ENCODE measurements around the gene KLF12.

The KLF12 gene

GRCh38 chr13:74173822-74174221, 39.6 kb upstream of the KLF12 start:
- no peaks in the 10 kb centered on the region for H3K9me2 ChIP-seq (ENCODE audit: low read depth, low read length)
- no peak for TF ChIP-seq EZH2 (IDR thresholded peaks at IDR 0.05; ENCODE audit: borderline replicate concordance, low read length)
- TF ChIP-seq CTCF (IDR thresholded peaks at IDR 0.05; ENCODE audit: low read length) = no peak
- H3K27ac ChIP-seq (ENCODE audit: low read depth, low read length, poor library complexity, severe bottlenecking) = no peak overlapping the region
- no peaks in the 10 kb centered on the region for H4K20me1 ChIP-seq (ENCODE audit: insufficient read depth, low read length)
- no peak overlapping the region for H3K9ac ChIP-seq (ENCODE audit: low read length)
- no peaks in the 10 kb centered on the region for H3K9me3 ChIP-seq (ENCODE audit: low read length)
- no peak overlapping the region for H3K4me3 ChIP-seq (ENCODE audit: low read depth, low read length, poor library complexity, severe bottlenecking)
- H3K27me3 ChIP-seq (ENCODE audit: insufficient read depth, low read length) = no peaks in the 10 kb centered on the region
- H2AFZ ChIP-seq (ENCODE audit: low read length) = no peak overlapping the region
- no peaks in the 10 kb centered on the region for H3K4me1 ChIP-seq (ENCODE audit: insufficient read depth, low read length, severe bottlenecking)
- H3F3A ChIP-seq (ENCODE audit: insufficient read depth, low read length) = no peaks in the 10 kb centered on the region
- no peaks in the 10 kb centered on the region for H3K79me2 ChIP-seq (ENCODE audit: insufficient read depth, low read length)
- no peaks in the 10 kb centered on the region for H3K36me3 ChIP-seq (ENCODE audit: insufficient read depth, low read length)
- no peak overlapping the region for H3K4me2 ChIP-seq (ENCODE audit: low read length)

GRCh38 chr13:74171641-74172040, 37.4 kb upstream of the KLF12 start:
- Histone ChIP-seq H3K4me3 (ENCODE audit: low read depth, low read length, poor library complexity, severe bottlenecking) (no peak overlapping the region), H4K20me1 (ENCODE audit: insufficient read depth, low read length) (no peaks in the 10 kb centered on the region), H3K36me3 (ENCODE audit: insufficient read depth, low read length) (no peaks in the 10 kb centered on the region), H3K27me3 (ENCODE audit: insufficient read depth, low read length) (no peaks in the 10 kb centered on the region), H2AFZ (ENCODE audit: low read length) (no peak overlapping the region), H3K79me2 (ENCODE audit: insufficient read depth, low read length) (no peaks in the 10 kb centered on the region), H3K9ac (ENCODE audit: low read length) (no peak overlapping the region), H3K4me1 (ENCODE audit: insufficient read depth, low read length, severe bottlenecking) (no peaks in the 10 kb centered on the region), H3K9me2 (ENCODE audit: low read depth, low read length) (no peaks in the 10 kb centered on the region), H3F3A (ENCODE audit: insufficient read depth, low read length) (no peaks in the 10 kb centered on the region), H3K27ac (ENCODE audit: low read depth, low read length, poor library complexity, severe bottlenecking) (no peak overlapping the region), H3K4me2 (ENCODE audit: low read length) (no peak overlapping the region), H3K9me3 (ENCODE audit: low read length) (no peaks in the 10 kb centered on the region)
- TF ChIP-seq CTCF (IDR thresholded peaks at IDR 0.05; ENCODE audit: low read length) (no peak), EZH2 (IDR thresholded peaks at IDR 0.05; ENCODE audit: borderline replicate concordance, low read length) (no peak)

- no peak for TF ChIP-seq CTCF (IDR thresholded peaks at IDR 0.05; ENCODE audit: low read length)
- no peak for TF ChIP-seq EZH2 (IDR thresholded peaks at IDR 0.05; ENCODE audit: borderline replicate concordance, low read length)
- Histone ChIP-seq H3K4me3 (ENCODE audit: low read depth, low read length, poor library complexity, severe bottlenecking) (no peak overlapping the region), H3K9me2 (ENCODE audit: low read depth, low read length) (no peaks in the 10 kb centered on the region), H3K27me3 (ENCODE audit: insufficient read depth, low read length) (no peaks in the 10 kb centered on the region), H4K20me1 (ENCODE audit: insufficient read depth, low read length) (no peaks in the 10 kb centered on the region), H2AFZ (ENCODE audit: low read length) (no peak overlapping the region), H3K27ac (ENCODE audit: low read depth, low read length, poor library complexity, severe bottlenecking) (no peak overlapping the region), H3K36me3 (ENCODE audit: insufficient read depth, low read length) (no peaks in the 10 kb centered on the region), H3K4me2 (ENCODE audit: low read length) (no peak overlapping the region), H3K9me3 (ENCODE audit: low read length) (no peaks in the 10 kb centered on the region), H3K4me1 (ENCODE audit: insufficient read depth, low read length, severe bottlenecking) (no peaks in the 10 kb centered on the region), H3F3A (ENCODE audit: insufficient read depth, low read length) (no peaks in the 10 kb centered on the region), H3K9ac (ENCODE audit: low read length) (no peak overlapping the region), H3K79me2 (ENCODE audit: insufficient read depth, low read length) (no peaks in the 10 kb centered on the region)
Observed at GRCh38 chr13:74169676-74170075, 35.5 kb upstream of the KLF12 start.
